ENCODE measurements around the gene SH2D6.
A peak's percentile ranks its signal among the peaks of the same experiment; 100 is the strongest.

SH2D6 gene

GRCh38 chr2:85405201-85406059 is 13.1 kb upstream of the SH2D6 start:
- peak overlapping the region; percentile 94 for H3K27ac ChIP-seq (replicated peaks)
- peak; percentile 80 to 95 for DNase-seq (ENCODE audit: low read depth in 1 of 2, low spot score in 1 of 2)

DNA sequence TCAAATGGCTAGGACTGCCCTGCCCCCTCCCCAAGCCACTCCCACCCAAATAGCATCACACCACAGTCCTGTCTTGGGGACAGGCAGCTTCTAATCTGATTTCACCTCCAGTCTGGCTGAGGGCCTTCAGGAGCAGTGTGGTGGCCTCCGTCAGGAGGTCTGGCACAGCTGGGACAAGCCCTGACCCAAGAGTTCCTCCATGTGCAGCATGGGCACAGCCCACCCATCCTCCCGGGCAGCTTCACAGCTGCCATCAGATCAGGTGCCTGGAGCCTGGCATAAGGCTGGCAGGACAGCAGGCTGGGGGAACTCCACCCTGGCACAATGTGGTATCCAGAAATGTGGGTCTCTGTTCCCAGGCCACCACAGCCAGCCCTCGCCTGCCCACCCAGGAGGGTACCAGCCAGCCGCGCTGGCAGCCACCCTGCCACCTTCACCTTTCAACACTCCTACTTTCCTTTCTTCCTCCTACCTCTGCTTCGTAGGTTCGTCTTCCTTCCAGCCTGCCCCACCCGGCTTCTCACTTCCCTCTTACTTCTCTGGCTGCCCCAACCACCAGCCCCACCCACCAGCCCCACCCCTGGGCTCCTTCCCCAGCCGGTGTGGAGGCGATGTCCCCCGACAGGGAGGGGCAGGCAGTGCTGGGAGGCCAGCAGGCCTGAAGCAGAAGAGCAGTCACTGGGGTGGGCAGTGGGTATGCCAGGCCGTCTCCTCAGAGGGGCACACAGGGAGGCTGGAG is 8.5 kb upstream of the SH2D6 start, which contains the start of gene CAPG:
TSS of gene CAPG (minus strand) at position 522 of the 739 bp plus-strand sequence. CDS start 8,221 bp downstream, outside the sequence.
- Histone ChIP-seq H3K27ac (replicated peaks) (peak within 1 kb of the TSS; percentile 72), H3K4me3 (replicated peaks; ENCODE audit: insufficient read depth, low read length) (peak within 1 kb of the TSS; percentile 58), H3K27me3 (ENCODE audit: insufficient read depth, poor library complexity, severe bottlenecking) (no peaks in the 10 kb centered on the region)
- TF ChIP-seq CTCF (IDR thresholded peaks at IDR 0.05; ENCODE audit: insufficient read depth, low read length): no peak
- no peak for TF ChIP-seq GABPA (IDR thresholded peaks at IDR 0.05; ENCODE audit: low read depth)
- TF ChIP-seq REST (IDR thresholded peaks at IDR 0.05; ENCODE audit: insufficient replicate concordance, low read depth): no peak
- TF ChIP-seq POLR2AphosphoS5 (IDR thresholded peaks at IDR 0.05; ENCODE audit: low read depth): no peak
- peak; percentile 74 for TF ChIP-seq SPI1 (IDR thresholded peaks at IDR 0.05; ENCODE audit: borderline replicate concordance, low read depth)
- peak; percentile 64 to 93 for DNase-seq (ENCODE audit: low read depth in 1 of 2, low spot score in 1 of 2)

More at GRCh38 chr2:85405201-85406059, 13.1 kb upstream of the SH2D6 start:
- TF ChIP-seq REST (IDR thresholded peaks at IDR 0.05; ENCODE audit: insufficient replicate concordance, low read depth) (peak; percentile 42), SPI1 (IDR thresholded peaks at IDR 0.05; ENCODE audit: borderline replicate concordance, low read depth) (peak; percentile 81), POLR2AphosphoS5 (IDR thresholded peaks at IDR 0.05; ENCODE audit: low read depth) (peak; percentile 77), GABPA (IDR thresholded peaks at IDR 0.05; ENCODE audit: low read depth) (no peak)
- no peaks in the 10 kb centered on the region for H3K27me3 ChIP-seq (ENCODE audit: insufficient read depth, poor library complexity, severe bottlenecking)
- H3K4me3 ChIP-seq (replicated peaks; ENCODE audit: insufficient read depth, low read length): 0 out of 2 replicates have a peak overlapping the region, but pooled peaks have one; percentile 5

GRCh38 chr2:85410584-85411404 is 7.7 kb upstream of the SH2D6 start:
- peak overlapping the region; percentile 72 for H3K27ac ChIP-seq (replicated peaks)
- H3K27me3 ChIP-seq (ENCODE audit: insufficient read depth, poor library complexity, severe bottlenecking): no peaks in the 10 kb centered on the region
- peak in 1 of 2 experiments; percentile 28 for DNase-seq (ENCODE audit: low read depth in 1 of 2, low spot score in 1 of 2)
- TF ChIP-seq POLR2AphosphoS5 (IDR thresholded peaks at IDR 0.05; ENCODE audit: low read depth): no peak
- TF ChIP-seq REST (IDR thresholded peaks at IDR 0.05; ENCODE audit: insufficient replicate concordance, low read depth): no peak
- TF ChIP-seq SPI1 (IDR thresholded peaks at IDR 0.05; ENCODE audit: borderline replicate concordance, low read depth): no peak
- no peak for TF ChIP-seq CTCF (IDR thresholded peaks at IDR 0.05; ENCODE audit: insufficient read depth, low read length)
- no peak for TF ChIP-seq GABPA (IDR thresholded peaks at IDR 0.05; ENCODE audit: low read depth)
- H3K4me3 ChIP-seq (replicated peaks; ENCODE audit: insufficient read depth, low read length): peak overlapping the region; percentile 58
